ENCODE measurements around the gene OTOA.
"Not testable (repeated sequence)": the region's sequence is repeated elsewhere in the genome, so short reads cannot be mapped to it uniquely, and the experiment has no call there.

The OTOA gene

GRCh38 chr16:21663889-21664647, at the start of gene OTOA:
Gene OTOA (plus strand): TSS chr16:21663968. CDS start chr16:21678515, 14,547 bp downstream.
- peak; percentile 70 for DNase-seq

GRCh38 chr16:21614896-21615295, 48.9 kb upstream of the OTOA start:
- DNase-seq, result no peak

- DNase-seq, result no peak
These were observed 46.2 kb upstream of the OTOA start for GRCh38 chr16:21617607-21618006.

- no peak for DNase-seq
These were observed 45.5 kb upstream of the OTOA start for GRCh38 chr16:21618281-21618680.

GRCh38 chr16:21619765-21620425, 43.9 kb upstream of the OTOA start:
- no peak for DNase-seq

- no peak for DNase-seq
These were observed 43.2 kb upstream of the OTOA start for GRCh38 chr16:21620592-21620991.

- no peak for DNase-seq
These were observed 41.2 kb upstream of the OTOA start for GRCh38 chr16:21622545-21622944.

- no peak for DNase-seq
These were observed 38.7 kb upstream of the OTOA start for GRCh38 chr16:21625026-21625425.

GRCh38 chr16:21626659-21627277, 37.0 kb upstream of the OTOA start:
- no peak for DNase-seq

- no peak for DNase-seq
These were observed 35.5 kb upstream of the OTOA start for GRCh38 chr16:21628121-21628726.

GRCh38 chr16:21628772-21629171, 35.0 kb upstream of the OTOA start:
- DNase-seq, result no peak

- not testable (repeated sequence) for DNase-seq
These were observed 33.9 kb upstream of the OTOA start for GRCh38 chr16:21629616-21630539.

GRCh38 chr16:21630866-21631265, 32.9 kb upstream of the OTOA start:
- DNase-seq, result not testable (repeated sequence)

- not testable (repeated sequence) for DNase-seq
These were observed 32.4 kb upstream of the OTOA start for GRCh38 chr16:21631376-21631775.

GRCh38 chr16:21631951-21632575, 31.7 kb upstream of the OTOA start:
- DNase-seq, result not testable (repeated sequence)

GRCh38 chr16:21634216-21634615, 29.6 kb upstream of the OTOA start:
- no peak for DNase-seq

GRCh38 chr16:21635694-21636093, 28.1 kb upstream of the OTOA start:
- DNase-seq, result not testable (repeated sequence)

- DNase-seq, result no peak
These were observed 26.5 kb upstream of the OTOA start for GRCh38 chr16:21637032-21637968.

- no peak for DNase-seq
These were observed 25.2 kb upstream of the OTOA start for GRCh38 chr16:21638573-21638975.

GRCh38 chr16:21639493-21639892, 24.3 kb upstream of the OTOA start:
- no peak for DNase-seq

GRCh38 chr16:21641916-21642315, 21.9 kb upstream of the OTOA start:
- DNase-seq, result no peak
